ENCODE results near the gene RBM33. TPM values are rescaled to one million over a fixed set of nuclear protein-coding genes. Genes with fewer than 3 reads are reported as not detected.

RBM33 gene
- total RNA-seq, 4 donors from 2014 or later = 35.7 to 59.9 (median 44.5) TPM

- 89 to 91% methylated on average over 5 of the region's 5 CpGs for whole genome bisulfite sequencing, 2 donors
- Histone ChIP-seq H3K4me3 (replicated peaks in 1 of 3) (no peak overlapping the region), H3K27ac (no peak overlapping the region), H3K36me3 (peaks cover 10% of the 10 kb centered on the region in 2 donors), H3K27me3 (no peaks in the 10 kb centered on the region), H3K9me3 (no peaks in the 10 kb centered on the region), H3K4me1 (no peaks in the 10 kb centered on the region)
- TF ChIP-seq POLR2A (IDR thresholded peaks at IDR 0.05) (no peak), CTCF (IDR thresholded peaks at IDR 0.05) (no peak)
- DNase-seq = no peak
- intact Hi-C loops (cut with DNase I) = no loop called here
Measured at GRCh38 chr7:155750255-155751125, 106.0 kb downstream of the RBM33 start.

- TF ChIP-seq POLR2A (IDR thresholded peaks at IDR 0.05) = no peak
- no peak for TF ChIP-seq CTCF (IDR thresholded peaks at IDR 0.05)
- intact Hi-C loops (cut with DNase I) = no loop called here
- Histone ChIP-seq H3K36me3 (peaks cover under 1 to 1% of the 10 kb centered on the region in 2 donors), H3K27ac (no peak overlapping the region), H3K4me1 (no peaks in the 10 kb centered on the region), H3K4me3 (replicated peaks in 1 of 3) (no peak overlapping the region), H3K27me3 (no peaks in the 10 kb centered on the region), H3K9me3 (no peaks in the 10 kb centered on the region)
- WGBS, 2 donors = 90 to 93% methylated on average over 4 of the region's 4 CpGs
- no peak for DNase-seq
Measured at GRCh38 chr7:155751409-155751808, 106.9 kb downstream of the RBM33 start.

GRCh38 chr7:155752756-155753445 lies 108.4 kb downstream of the RBM33 start:
- intact Hi-C loops (cut with DNase I) = no loop called here
- WGBS, 2 donors = 83 to 84% methylated on average over 9 of the region's 9 CpGs
- no peak for DNase-seq
- Histone ChIP-seq H3K36me3 (no peaks in the 10 kb centered on the region), H3K9me3 (no peaks in the 10 kb centered on the region), H3K27me3 (no peaks in the 10 kb centered on the region), H3K27ac (no peak overlapping the region), H3K4me3 (replicated peaks in 1 of 3) (no peak overlapping the region), H3K4me1 (no peaks in the 10 kb centered on the region)
- TF ChIP-seq CTCF (IDR thresholded peaks at IDR 0.05) (no peak), POLR2A (IDR thresholded peaks at IDR 0.05) (no peak)

GRCh38 chr7:155753446-155753965 lies 109.0 kb downstream of the RBM33 start:
- no peak for TF ChIP-seq CTCF (IDR thresholded peaks at IDR 0.05)
- TF ChIP-seq POLR2A (IDR thresholded peaks at IDR 0.05) = no peak
- no peak for DNase-seq
- Histone ChIP-seq H3K9me3 (no peaks in the 10 kb centered on the region), H3K4me1 (no peaks in the 10 kb centered on the region), H3K36me3 (no peaks in the 10 kb centered on the region), H3K27ac (no peak overlapping the region), H3K27me3 (no peaks in the 10 kb centered on the region), H3K4me3 (replicated peaks in 1 of 3) (no peak overlapping the region)
- WGBS, 2 donors = 90 to 95% methylated on average over 10 of the region's 10 CpGs
- intact Hi-C loops (cut with DNase I) = no loop called here

GRCh38 chr7:155754165-155754564 lies 109.7 kb downstream of the RBM33 start:
- Histone ChIP-seq H3K27ac (no peak overlapping the region), H3K4me3 (replicated peaks in 1 of 3) (no peak overlapping the region), H3K36me3 (no peaks in the 10 kb centered on the region), H3K9me3 (no peaks in the 10 kb centered on the region), H3K27me3 (no peaks in the 10 kb centered on the region), H3K4me1 (no peaks in the 10 kb centered on the region)
- no peak for DNase-seq
- TF ChIP-seq POLR2A (IDR thresholded peaks at IDR 0.05) (no peak), CTCF (IDR thresholded peaks at IDR 0.05) (no peak)
- intact Hi-C loops (cut with DNase I) = no loop called here

All from thyroid gland (tissue), 4 donors.